GM12873 (cell line): Measurements from ENCODE around the gene GTPBP6.

ENCODE experiments used
- CTCF ChIP-seq: IDR thresholded peaks from 2 replicates; pipeline ENCODE4 v1.5.1; 2012; ENCODE audit warnings: low read depth, mild to moderate bottlenecking, moderate library complexity, low read length, control low read depth; ENCODE audit not compliant: insufficient read depth; ENCODE audit errors: missing control alignments

The GTPBP6 gene

DNA sequence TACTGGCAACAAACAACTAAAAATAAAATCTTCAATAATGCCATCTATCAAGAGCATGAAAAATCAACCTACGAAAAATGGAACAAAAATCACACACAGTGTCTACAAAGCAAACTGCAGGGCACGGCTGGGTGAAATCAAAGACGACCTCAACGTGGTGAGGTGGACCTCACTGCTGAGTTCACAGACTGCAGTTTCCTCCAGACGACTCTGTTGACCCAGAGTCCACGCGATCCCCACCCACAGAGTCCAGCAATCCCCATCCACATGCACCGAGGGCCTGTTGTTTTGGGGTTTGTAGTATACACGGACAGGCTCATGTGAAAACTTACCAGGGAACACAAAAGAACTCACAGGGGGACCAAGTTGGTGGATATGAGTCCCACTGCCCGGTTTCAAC lies 31.1 kb upstream of the GTPBP6 start:
- no peak for TF ChIP-seq CTCF

- no peak for TF ChIP-seq CTCF
Measured at GRCh38 chrX:349196-349595, 30.6 kb upstream of the GTPBP6 start.

- no peak for TF ChIP-seq CTCF
Measured at GRCh38 chrX:348461-349117, 30.0 kb upstream of the GTPBP6 start.

DNA sequence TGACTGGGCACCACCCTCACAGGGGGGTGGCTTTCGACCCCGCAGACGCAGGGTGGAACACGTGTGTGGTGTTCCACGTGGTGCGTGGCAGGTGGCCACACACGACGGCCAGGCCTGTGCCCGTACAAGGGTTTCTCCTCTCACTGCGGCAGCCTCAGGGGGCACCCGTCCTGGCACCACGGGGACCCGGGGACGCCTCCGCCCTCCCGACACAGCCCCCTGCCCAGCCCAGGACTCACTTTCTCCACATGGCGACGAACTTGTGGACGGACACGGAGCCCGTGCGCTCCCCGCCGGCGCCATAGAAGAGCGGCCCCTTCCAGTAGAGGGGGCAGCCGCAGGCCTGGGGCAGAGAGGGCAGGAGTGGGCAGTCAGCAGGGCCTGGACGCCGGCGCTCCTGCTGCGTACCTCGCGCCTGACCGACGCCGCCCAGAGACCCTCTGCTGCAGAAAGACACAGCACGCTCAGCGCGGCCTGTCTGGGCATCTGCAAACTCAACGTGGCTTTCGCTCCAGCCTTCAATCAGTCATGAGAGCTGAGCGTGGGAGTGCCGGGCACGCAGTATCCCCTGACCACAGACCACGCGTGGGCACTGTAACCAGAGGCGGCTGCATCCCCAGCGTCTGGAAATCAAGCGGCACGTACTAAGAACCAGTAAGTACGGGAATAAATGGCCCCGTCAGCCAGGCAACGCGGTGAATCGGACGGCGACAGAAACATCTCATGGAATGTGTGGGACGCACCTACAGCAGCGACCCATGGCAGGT lies 28.9 kb upstream of the GTPBP6 start:
- TF ChIP-seq CTCF = no peak

- no peak for TF ChIP-seq CTCF
Measured at GRCh38 chrX:346034-346813, 27.6 kb upstream of the GTPBP6 start.

- no peak for TF ChIP-seq CTCF
Measured at GRCh38 chrX:345020-345925, 26.7 kb upstream of the GTPBP6 start.
